ENCODE results near the gene LRRC26.
"Not testable (repeated sequence)": the region's sequence is repeated elsewhere in the genome, so short reads cannot be mapped to it uniquely, and the experiment has no call there.

The LRRC26 gene

GRCh38 chr9:137149363-137149762 is 20.5 kb downstream of the LRRC26 start:
- no peak for FAIRE-seq

DNA sequence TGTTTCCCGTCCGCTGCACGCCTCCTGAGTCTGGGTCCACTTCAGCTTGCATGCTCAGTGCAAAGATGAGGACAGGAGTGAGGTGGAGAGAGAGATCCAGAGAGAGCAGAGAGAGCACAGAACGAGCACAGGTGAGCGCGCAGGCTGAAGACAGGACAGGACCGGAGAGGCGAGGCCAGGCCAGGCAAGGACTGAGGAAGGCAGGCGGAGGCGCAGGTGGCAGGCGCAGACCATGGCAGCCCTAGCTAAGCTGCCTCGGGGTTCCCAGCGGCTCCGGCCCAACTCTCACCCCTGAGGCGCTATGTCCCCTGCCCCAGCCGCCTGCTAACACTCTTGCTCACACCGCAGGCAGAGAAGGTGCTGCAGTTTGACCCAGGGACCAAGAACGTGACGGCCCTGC is 21.2 kb downstream of the LRRC26 start:
- FAIRE-seq, result no peak

- FAIRE-seq, result no peak
Measured at GRCh38 chr9:137148242-137148641, 21.6 kb downstream of the LRRC26 start.

DNA sequence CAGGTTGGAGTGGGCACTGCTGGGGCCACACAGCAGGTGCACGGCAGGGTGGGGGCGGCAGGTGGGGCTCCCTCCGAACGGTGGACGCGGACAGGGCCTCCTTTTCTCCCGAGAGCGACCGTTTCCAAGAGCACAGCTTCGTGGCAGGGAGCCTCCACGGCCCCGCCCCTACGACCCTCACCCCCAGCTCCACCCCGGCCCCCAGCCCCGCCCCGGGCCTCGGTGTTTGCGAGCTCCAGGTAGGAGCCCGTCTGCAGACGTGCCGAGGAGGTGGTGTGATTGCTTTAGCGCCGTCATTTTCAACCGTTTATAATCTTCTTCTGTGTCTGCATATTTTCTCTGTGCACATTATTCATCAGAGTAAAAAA is 22.1 kb downstream of the LRRC26 start:
- FAIRE-seq, result no peak

- FAIRE-seq, result no peak
Measured at GRCh38 chr9:137147091-137147792, 22.6 kb downstream of the LRRC26 start.

DNA sequence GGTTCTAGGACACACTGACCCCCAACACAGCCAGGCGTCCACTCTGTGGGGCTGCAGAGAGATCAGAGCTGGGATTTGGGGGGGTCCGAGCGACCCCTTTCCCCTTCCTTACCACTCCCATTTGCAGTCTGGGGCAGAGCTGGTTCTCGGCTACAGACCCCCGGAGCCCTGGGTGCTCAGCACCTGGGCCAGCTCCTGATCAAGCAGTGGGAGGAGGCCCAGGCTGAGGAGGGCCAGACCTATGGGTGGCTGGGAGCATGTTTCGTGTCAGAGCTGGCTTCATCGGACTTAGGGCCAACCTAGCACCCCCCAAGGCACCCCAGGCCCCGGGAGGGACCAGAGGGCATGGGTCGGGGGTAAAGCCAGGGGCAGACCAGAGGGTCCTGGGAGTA is 23.3 kb downstream of the LRRC26 start:
- no peak for FAIRE-seq

- no peak for FAIRE-seq
Measured at GRCh38 chr9:137145731-137146526, 23.9 kb downstream of the LRRC26 start.

GRCh38 chr9:137143459-137143858 is 26.4 kb downstream of the LRRC26 start:
- no peak for FAIRE-seq

DNA sequence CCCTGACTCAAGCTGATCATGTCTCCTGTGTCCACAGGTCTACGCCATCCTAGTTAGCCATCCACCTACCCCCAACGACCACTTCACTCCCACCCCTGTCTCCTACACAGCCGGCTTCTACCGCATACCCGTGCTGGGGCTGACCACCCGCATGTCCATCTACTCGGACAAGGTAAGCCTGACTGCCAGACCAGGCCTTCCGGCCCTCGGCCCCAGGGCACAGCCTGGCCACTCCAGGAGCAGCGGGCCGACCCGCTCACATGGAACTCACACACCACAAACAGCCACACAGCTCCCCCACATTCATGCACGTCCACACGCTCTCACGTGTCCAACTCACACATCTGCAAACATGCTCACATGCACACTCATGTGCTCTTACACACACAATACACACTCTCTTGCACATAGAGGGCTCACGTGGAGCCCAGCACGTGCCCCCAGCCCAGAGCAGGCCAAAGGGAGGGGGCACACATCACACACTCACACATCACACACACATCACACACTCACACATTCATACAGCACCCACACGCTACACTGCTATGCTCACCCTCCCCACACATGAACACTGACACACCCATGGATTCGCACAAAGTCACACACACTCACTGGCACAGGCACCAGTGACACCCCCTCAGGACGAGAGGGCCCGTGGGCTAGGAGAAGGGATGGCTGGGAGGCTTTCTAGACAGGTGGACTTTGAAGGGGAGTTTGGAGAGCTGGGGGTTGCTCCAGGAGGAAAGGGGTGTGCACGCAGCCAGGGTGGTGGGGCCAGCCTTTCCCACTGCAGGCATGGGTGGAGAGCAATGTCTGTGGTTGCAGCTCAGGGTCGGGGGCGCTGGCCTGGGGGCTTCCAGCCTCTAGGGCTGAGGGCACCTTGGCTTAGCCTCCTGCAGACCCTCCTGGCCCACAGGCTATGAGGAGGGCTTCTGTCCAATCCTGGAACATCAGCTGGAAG is 27.6 kb downstream of the LRRC26 start:
- FAIRE-seq, result no peak

DNA sequence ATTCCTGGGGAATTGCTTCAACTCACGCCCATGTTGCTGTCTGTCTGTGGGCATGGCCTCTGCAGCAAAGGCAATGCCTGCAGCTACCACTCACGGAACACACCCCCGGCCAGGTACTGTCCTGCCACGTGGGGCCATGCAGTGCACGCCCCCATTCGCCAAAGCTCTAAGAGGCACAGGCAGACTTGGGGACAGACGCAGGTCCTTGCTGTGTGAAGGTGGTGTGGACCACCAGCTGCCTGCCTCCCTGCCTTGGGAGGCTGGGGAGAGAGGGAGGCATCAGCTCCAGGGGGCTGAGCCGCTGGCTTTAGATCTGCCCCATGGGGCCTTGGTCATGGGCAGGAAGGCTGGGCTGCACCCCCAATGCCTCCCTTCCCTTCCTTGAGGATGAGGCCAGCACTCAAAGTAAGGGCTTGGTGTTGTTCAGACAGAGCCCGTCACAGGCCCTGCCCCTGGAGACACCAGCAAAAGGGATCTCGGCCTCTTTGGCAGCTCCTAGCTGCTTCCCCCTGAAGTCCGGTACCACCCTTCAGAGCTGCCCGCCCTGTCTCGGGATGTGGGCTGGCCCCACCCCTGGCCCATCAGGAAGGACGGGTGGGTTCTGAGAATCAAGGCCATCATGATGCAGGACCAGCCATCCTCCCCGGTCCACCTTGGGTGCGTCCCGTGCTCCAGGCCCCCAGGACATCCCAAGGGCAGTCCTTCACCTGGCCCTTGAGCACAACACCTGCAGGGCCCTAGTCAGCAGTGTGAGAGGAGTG is 28.6 kb downstream of the LRRC26 start:
- no peak for FAIRE-seq

GRCh38 chr9:137140151-137141012 is 29.5 kb downstream of the LRRC26 start:
- FAIRE-seq, result no peak

GRCh38 chr9:137139468-137140150 is 30.2 kb downstream of the LRRC26 start:
- FAIRE-seq, result no peak

GRCh38 chr9:137138722-137139467 is 31.0 kb downstream of the LRRC26 start, which contains the start of gene GRIN1:
GRIN1 (plus strand) TSS chr9:137139154; CDS start chr9:137139487, 333 bp downstream.
- FAIRE-seq, result no peak

DNA sequence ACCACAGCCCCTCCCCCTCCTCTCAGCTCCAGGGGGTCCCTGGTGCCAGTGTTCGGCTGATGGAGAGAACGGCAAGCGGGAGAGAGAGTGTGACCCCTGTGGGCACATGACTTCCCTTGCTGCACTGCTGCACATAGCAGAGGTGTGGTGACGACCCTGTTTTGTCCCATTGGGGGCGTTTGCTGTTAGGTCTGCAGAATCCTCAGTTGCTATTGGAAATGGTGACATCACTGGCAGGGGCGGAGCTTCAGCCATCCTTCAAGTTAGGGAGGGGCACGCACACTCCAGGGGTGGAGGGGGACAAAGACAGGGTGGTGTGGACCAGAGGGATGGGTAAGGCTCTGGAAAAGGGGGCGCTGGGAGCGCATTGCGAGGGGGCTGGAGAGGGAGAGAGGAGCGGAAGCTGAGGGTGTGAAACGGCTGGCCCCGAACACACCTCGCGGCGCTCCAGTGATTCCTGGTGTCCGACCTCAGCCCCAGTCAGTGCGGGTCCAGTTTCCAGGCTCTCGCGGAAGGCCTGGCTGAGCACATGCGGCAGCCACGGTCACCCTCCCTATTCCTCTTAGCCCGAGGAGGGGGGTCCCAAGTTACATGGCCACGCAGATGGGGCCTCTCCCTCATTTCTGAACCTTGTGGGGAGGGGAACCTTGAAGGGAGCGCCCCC is 31.7 kb downstream of the LRRC26 start:
- no peak for FAIRE-seq

GRCh38 chr9:137136881-137137607 is 32.8 kb downstream of the LRRC26 start:
- FAIRE-seq, result no peak

GRCh38 chr9:137136261-137136880 is 33.5 kb downstream of the LRRC26 start:
- no peak for FAIRE-seq

- FAIRE-seq, result not testable (repeated sequence)
Measured at GRCh38 chr9:137135154-137135553, 34.7 kb downstream of the LRRC26 start.

DNA sequence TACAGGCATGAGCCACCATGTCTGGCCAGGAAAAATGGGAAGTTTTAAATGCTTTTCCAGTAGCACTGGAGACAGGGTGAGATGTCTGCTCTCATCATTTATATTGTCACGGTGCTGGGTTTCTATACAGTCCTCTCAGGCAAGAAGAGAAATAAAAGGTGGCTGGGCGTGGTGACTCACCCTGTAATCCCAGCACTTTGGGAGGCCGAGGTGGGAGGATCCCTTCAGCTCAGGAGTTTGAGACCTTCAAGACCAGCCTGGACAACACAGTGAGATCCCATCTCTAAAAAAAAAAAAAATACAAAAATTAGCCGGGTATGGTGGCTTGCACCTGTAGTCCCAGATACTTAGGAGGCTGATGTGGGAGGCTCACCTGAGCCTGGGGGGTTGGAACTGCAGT is 35.7 kb downstream of the LRRC26 start:
- no peak for FAIRE-seq

All from TTC549 (cell line).